ENCODE results near the gene FAR2. TPM values are rescaled to one million over a fixed set of nuclear protein-coding genes. Genes with fewer than 3 reads are reported as not detected.
"Not testable (repeated sequence)": the region's sequence is repeated elsewhere in the genome, so short reads cannot be mapped to it uniquely, and the experiment has no call there.

The FAR2 gene
- total RNA-seq, 1 donor from 2014 or later: 3.8 TPM

- intact Hi-C loops (cut with micrococcal nuclease): no loop called here
- no peak overlapping the region for H3K4me3 Mint-ChIP-seq (ENCODE audit: low read depth)
Observed at GRCh38 chr12:29158115-29158763, 9.2 kb downstream of the FAR2 start.

GRCh38 chr12:29159661-29160060 is 10.6 kb downstream of the FAR2 start:
- Mint-ChIP-seq H3K27me3 (ENCODE audit: low read depth) (no peaks in the 10 kb centered on the region), H3K9me3 (peaks cover 7% of the 10 kb centered on the region), H3K36me3 (ENCODE audit: low read depth) (no peaks in the 10 kb centered on the region), H3K4me1 (ENCODE audit: low read depth) (peaks cover 15% of the 10 kb centered on the region), H3K4me3 (ENCODE audit: low read depth) (no peak overlapping the region), H3K27ac (no peak overlapping the region)
- intact Hi-C loops (cut with micrococcal nuclease): no loop called here
- no peak for DNase-seq (ENCODE audit: low spot score)

More at GRCh38 chr12:29158115-29158763, 9.2 kb downstream of the FAR2 start:
- Mint-ChIP-seq H3K4me1 (ENCODE audit: low read depth) (peaks cover 16% of the 10 kb centered on the region), H3K36me3 (ENCODE audit: low read depth) (no peaks in the 10 kb centered on the region), H3K27ac (no peak overlapping the region), H3K9me3 (peaks cover 7% of the 10 kb centered on the region), H3K27me3 (ENCODE audit: low read depth) (peaks cover 4% of the 10 kb centered on the region)
- no peak for DNase-seq (ENCODE audit: low spot score)

- H3K36me3 Mint-ChIP-seq (ENCODE audit: low read depth): no peaks in the 10 kb centered on the region
- H3K27ac Mint-ChIP-seq: no peak overlapping the region
- no peak overlapping the region for H3K4me3 Mint-ChIP-seq (ENCODE audit: low read depth)
- intact Hi-C loops (cut with micrococcal nuclease): no loop called here
- DNase-seq (ENCODE audit: low spot score): no peak
- peaks cover 7% of the 10 kb centered on the region for H3K9me3 Mint-ChIP-seq
- H3K27me3 Mint-ChIP-seq (ENCODE audit: low read depth): no peaks in the 10 kb centered on the region
- peaks cover 18% of the 10 kb centered on the region for H3K4me1 Mint-ChIP-seq (ENCODE audit: low read depth)
Observed at GRCh38 chr12:29160230-29160629, 11.2 kb downstream of the FAR2 start.

- no peak for DNase-seq (ENCODE audit: low spot score)
- intact Hi-C loops (cut with micrococcal nuclease): no loop called here
Observed at GRCh38 chr12:29163146-29163545, 14.1 kb downstream of the FAR2 start.

GRCh38 chr12:29164477-29165393 is 15.7 kb downstream of the FAR2 start:
- intact Hi-C loops (cut with micrococcal nuclease): no loop called here
- no peak for DNase-seq (ENCODE audit: low spot score)
- Mint-ChIP-seq H3K27me3 (ENCODE audit: low read depth) (peaks cover 14% of the 10 kb centered on the region), H3K27ac (no peak overlapping the region), H3K9me3 (peaks cover 7% of the 10 kb centered on the region), H3K4me1 (ENCODE audit: low read depth) (peaks cover 15% of the 10 kb centered on the region), H3K4me3 (ENCODE audit: low read depth) (no peak overlapping the region), H3K36me3 (ENCODE audit: low read depth) (no peaks in the 10 kb centered on the region)

More at GRCh38 chr12:29163146-29163545, 14.1 kb downstream of the FAR2 start:
- H3K9me3 Mint-ChIP-seq: peaks cover 7% of the 10 kb centered on the region
- H3K4me1 Mint-ChIP-seq (ENCODE audit: low read depth): peaks cover 18% of the 10 kb centered on the region
- no peak overlapping the region for H3K27ac Mint-ChIP-seq
- H3K4me3 Mint-ChIP-seq (ENCODE audit: low read depth): no peak overlapping the region
- peaks cover 14% of the 10 kb centered on the region for H3K27me3 Mint-ChIP-seq (ENCODE audit: low read depth)
- H3K36me3 Mint-ChIP-seq (ENCODE audit: low read depth): no peaks in the 10 kb centered on the region

GRCh38 chr12:29167445-29167844 is 18.4 kb downstream of the FAR2 start:
- intact Hi-C loops (cut with micrococcal nuclease): no loop called here
- no peaks in the 10 kb centered on the region for H3K36me3 Mint-ChIP-seq (ENCODE audit: low read depth)
- H3K9me3 Mint-ChIP-seq: no peaks in the 10 kb centered on the region
- peaks cover 9% of the 10 kb centered on the region for H3K4me1 Mint-ChIP-seq (ENCODE audit: low read depth)
- peaks cover 17% of the 10 kb centered on the region for H3K27me3 Mint-ChIP-seq (ENCODE audit: low read depth)
- H3K4me3 Mint-ChIP-seq (ENCODE audit: low read depth): no peak overlapping the region
- no peak overlapping the region for H3K27ac Mint-ChIP-seq
- no peak for DNase-seq (ENCODE audit: low spot score)

GRCh38 chr12:29167988-29168387 is 18.9 kb downstream of the FAR2 start:
- DNase-seq (ENCODE audit: low spot score): no peak
- H3K4me3 Mint-ChIP-seq (ENCODE audit: low read depth): no peak overlapping the region

GRCh38 chr12:29169978-29170377 is 20.9 kb downstream of the FAR2 start:
- H3K36me3 Mint-ChIP-seq (ENCODE audit: low read depth); DNase-seq (ENCODE audit: low spot score); H3K4me3 Mint-ChIP-seq (ENCODE audit: low read depth); H3K4me1 Mint-ChIP-seq (ENCODE audit: low read depth); intact Hi-C loops (cut with micrococcal nuclease); H3K27ac Mint-ChIP-seq; H3K9me3 Mint-ChIP-seq: not testable (repeated sequence)
- peaks cover 17% of the 10 kb centered on the region for H3K27me3 Mint-ChIP-seq (ENCODE audit: low read depth)

More at GRCh38 chr12:29167988-29168387, 18.9 kb downstream of the FAR2 start:
- Mint-ChIP-seq H3K9me3 (no peaks in the 10 kb centered on the region), H3K27me3 (ENCODE audit: low read depth) (peaks cover 17% of the 10 kb centered on the region), H3K27ac (no peak overlapping the region), H3K4me1 (ENCODE audit: low read depth) (peaks cover 9% of the 10 kb centered on the region), H3K36me3 (ENCODE audit: low read depth) (no peaks in the 10 kb centered on the region)
- intact Hi-C loops (cut with micrococcal nuclease): no loop called here

- H3K4me1 Mint-ChIP-seq (ENCODE audit: low read depth); H3K27ac Mint-ChIP-seq; DNase-seq (ENCODE audit: low spot score); H3K4me3 Mint-ChIP-seq (ENCODE audit: low read depth); H3K9me3 Mint-ChIP-seq; H3K36me3 Mint-ChIP-seq (ENCODE audit: low read depth); intact Hi-C loops (cut with micrococcal nuclease): not testable (repeated sequence)
- peaks cover 17% of the 10 kb centered on the region for H3K27me3 Mint-ChIP-seq (ENCODE audit: low read depth)
Observed at GRCh38 chr12:29170478-29171084, 21.5 kb downstream of the FAR2 start.

GRCh38 chr12:29171421-29172258 is 22.6 kb downstream of the FAR2 start:
- no peak for DNase-seq (ENCODE audit: low spot score)
- no peak overlapping the region for H3K4me3 Mint-ChIP-seq (ENCODE audit: low read depth)
- intact Hi-C loops (cut with micrococcal nuclease): no loop called here
- no peaks in the 10 kb centered on the region for H3K36me3 Mint-ChIP-seq (ENCODE audit: low read depth)
- H3K27me3 Mint-ChIP-seq (ENCODE audit: low read depth): peaks cover 13% of the 10 kb centered on the region
- no peak overlapping the region for H3K27ac Mint-ChIP-seq
- H3K4me1 Mint-ChIP-seq (ENCODE audit: low read depth): no peaks in the 10 kb centered on the region
- no peaks in the 10 kb centered on the region for H3K9me3 Mint-ChIP-seq

GRCh38 chr12:29176941-29177340 is 27.9 kb downstream of the FAR2 start:
- no peaks in the 10 kb centered on the region for H3K36me3 Mint-ChIP-seq (ENCODE audit: low read depth)
- no peaks in the 10 kb centered on the region for H3K4me1 Mint-ChIP-seq (ENCODE audit: low read depth)
- H3K27me3 Mint-ChIP-seq (ENCODE audit: low read depth): no peaks in the 10 kb centered on the region
- H3K9me3 Mint-ChIP-seq: no peaks in the 10 kb centered on the region
- intact Hi-C loops (cut with micrococcal nuclease): no loop called here
- DNase-seq (ENCODE audit: low spot score): no peak
- no peak overlapping the region for H3K4me3 Mint-ChIP-seq (ENCODE audit: low read depth)
- no peak overlapping the region for H3K27ac Mint-ChIP-seq

- H3K9me3 Mint-ChIP-seq; intact Hi-C loops (cut with micrococcal nuclease); H3K27me3 Mint-ChIP-seq (ENCODE audit: low read depth); H3K4me1 Mint-ChIP-seq (ENCODE audit: low read depth); H3K4me3 Mint-ChIP-seq (ENCODE audit: low read depth); DNase-seq (ENCODE audit: low spot score); H3K27ac Mint-ChIP-seq; H3K36me3 Mint-ChIP-seq (ENCODE audit: low read depth): not testable (repeated sequence)
Observed at GRCh38 chr12:29182247-29182646, 33.2 kb downstream of the FAR2 start.
